Measurements from ENCODE around the gene METTL27. TPM values are rescaled to one million over a fixed set of nuclear protein-coding genes. Genes with fewer than 3 reads are reported as not detected.
"Not testable (repeated sequence)": the region's sequence is repeated elsewhere in the genome, so short reads cannot be mapped to it uniquely, and the experiment has no call there.

Gene METTL27
- total and polyA plus RNA-seq, 10 donors = 0.59 to 8.5 (median 2.9) TPM

DNA sequence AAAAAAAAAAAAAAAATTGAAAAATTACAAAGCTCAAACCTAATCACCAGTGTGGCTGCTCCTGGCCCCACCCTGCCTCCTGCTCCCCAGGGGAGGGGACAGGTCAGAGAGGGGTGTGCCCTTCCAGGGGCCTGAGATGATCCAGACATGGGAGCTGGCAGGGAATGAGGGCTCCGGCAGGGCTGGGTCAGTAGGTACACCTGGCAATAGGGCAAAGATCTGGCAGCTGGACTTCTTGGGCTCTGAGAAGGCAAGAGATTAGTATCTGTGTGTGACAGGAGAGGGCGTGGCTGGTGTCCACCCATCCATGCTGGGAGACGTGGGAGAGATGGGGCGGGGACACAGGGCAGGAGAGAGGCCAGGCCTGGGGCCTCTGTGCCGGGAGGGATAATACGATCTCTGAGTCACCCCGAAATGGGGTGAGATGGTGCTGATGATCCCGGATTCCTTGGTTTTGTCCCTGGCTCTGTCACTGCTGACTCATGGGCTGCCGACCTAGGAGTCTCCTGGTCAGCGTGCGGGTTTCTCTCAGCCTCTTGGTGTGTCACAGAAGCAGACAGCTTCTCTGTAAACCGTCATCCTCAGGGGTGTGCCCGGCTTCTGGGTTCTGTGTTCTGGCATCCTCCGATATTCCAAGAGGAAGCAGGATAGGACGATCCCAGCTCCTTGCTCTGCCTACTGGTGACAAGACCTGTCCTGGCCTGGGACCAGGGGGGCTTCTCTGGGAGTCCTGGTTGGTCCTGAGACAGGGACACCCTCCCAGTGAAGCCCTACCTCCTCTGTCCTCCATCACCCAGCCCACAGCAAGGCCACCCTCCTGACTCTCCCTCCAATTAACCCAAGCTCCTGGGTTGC, 19.8 kb downstream of the METTL27 start:
- Histone ChIP-seq H3K4me1 (peaks cover 6 to 21% (median 15%) of the 10 kb centered on the region in 6 donors), H3K4me3 (no peak overlapping the region), H3K27ac (no peak overlapping the region), H3K9me3 (no peaks in the 10 kb centered on the region), H3K27me3 (replicated peaks in 1 of 7) (no peaks in the 10 kb centered on the region), H3K36me3 (no peaks in the 10 kb centered on the region)
- 75 to 83% (median 79%) methylated on average over 11 to 15 of the region's 15 CpGs for WGBS, 5 donors
- TF ChIP-seq POLR2A (IDR thresholded peaks at IDR 0.05) (no peak), POLR2AphosphoS5 (IDR thresholded peaks at IDR 0.05) (no peak)
- TF ChIP-seq, protein P1, sequence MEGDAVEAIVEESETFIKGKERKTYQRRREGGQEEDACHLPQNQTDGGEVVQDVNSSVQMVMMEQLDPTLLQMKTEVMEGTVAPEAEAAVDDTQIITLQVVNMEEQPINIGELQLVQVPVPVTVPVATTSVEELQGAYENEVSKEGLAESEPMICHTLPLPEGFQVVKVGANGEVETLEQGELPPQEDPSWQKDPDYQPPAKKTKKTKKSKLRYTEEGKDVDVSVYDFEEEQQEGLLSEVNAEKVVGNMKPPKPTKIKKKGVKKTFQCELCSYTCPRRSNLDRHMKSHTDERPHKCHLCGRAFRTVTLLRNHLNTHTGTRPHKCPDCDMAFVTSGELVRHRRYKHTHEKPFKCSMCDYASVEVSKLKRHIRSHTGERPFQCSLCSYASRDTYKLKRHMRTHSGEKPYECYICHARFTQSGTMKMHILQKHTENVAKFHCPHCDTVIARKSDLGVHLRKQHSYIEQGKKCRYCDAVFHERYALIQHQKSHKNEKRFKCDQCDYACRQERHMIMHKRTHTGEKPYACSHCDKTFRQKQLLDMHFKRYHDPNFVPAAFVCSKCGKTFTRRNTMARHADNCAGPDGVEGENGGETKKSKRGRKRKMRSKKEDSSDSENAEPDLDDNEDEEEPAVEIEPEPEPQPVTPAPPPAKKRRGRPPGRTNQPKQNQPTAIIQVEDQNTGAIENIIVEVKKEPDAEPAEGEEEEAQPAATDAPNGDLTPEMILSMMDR (IDR thresholded peaks at IDR 0.05 in 8 of 11, conservative IDR thresholded peaks at IDR 0.05 in 3 of 11) = no peak
- intact Hi-C loops (cut with DNase I; ENCODE audit: low total_unique reads) = no loop called here
- DNase-seq = peak; percentile 56

GRCh38 chr7:73821597-73822285, 20.6 kb downstream of the METTL27 start:
- H3K4me1 ChIP-seq = peaks cover 0 to 13% (median 7%) of the 10 kb centered on the region in 6 donors
- WGBS, 5 donors = 79 to 92% (median 88%) methylated on average over 12 to 14 of the region's 14 CpGs
- H3K4me3 ChIP-seq; H3K9me3 ChIP-seq; intact Hi-C loops (cut with DNase I; ENCODE audit: low total_unique reads); H3K27ac ChIP-seq; H3K27me3 ChIP-seq (replicated peaks in 1 of 7); H3K36me3 ChIP-seq: not testable (repeated sequence)
- peak; percentile 11 for DNase-seq

DNA sequence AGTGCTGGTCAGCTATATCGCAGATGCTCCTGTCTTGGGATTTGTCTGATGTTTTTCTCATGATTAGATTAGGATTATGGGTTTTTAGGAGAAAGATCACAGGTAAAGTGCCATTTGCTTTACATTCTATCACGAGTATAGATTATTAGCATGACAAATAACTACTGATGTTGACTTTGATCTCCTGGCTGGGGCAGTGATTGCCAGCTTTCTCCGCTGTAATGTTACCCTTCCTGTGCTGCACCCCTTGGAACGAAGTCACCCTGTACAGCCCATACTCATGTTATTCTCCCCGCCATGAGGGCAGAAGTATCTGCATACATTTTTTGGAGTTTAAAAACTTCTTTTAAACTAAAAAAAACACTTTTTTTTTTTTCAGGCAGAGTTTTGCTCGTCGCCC, 22.3 kb downstream of the METTL27 start:
- H3K27me3 ChIP-seq (replicated peaks in 1 of 7) = no peaks in the 10 kb centered on the region
- H3K9me3 ChIP-seq = no peaks in the 10 kb centered on the region
- TF ChIP-seq POLR2A (IDR thresholded peaks at IDR 0.05) = no peak
- no peak for TF ChIP-seq POLR2AphosphoS5 (IDR thresholded peaks at IDR 0.05)
- TF ChIP-seq, protein P1 (IDR thresholded peaks at IDR 0.05 in 8 of 11, conservative IDR thresholded peaks at IDR 0.05 in 3 of 11) = no peak
- whole genome bisulfite sequencing, 5 donors = 87 to 92% (median 89%) methylated on average over 7 of the region's 7 CpGs
- no peaks in the 10 kb centered on the region for H3K4me1 ChIP-seq
- intact Hi-C loops (cut with DNase I; ENCODE audit: low total_unique reads) = no loop called here
- DNase-seq = peak; percentile 29
- no peak overlapping the region for H3K4me3 ChIP-seq
- H3K36me3 ChIP-seq = no peaks in the 10 kb centered on the region
- no peak overlapping the region for H3K27ac ChIP-seq

GRCh38 chr7:73817121-73817520, 25.2 kb downstream of the METTL27 start:
- H3K9me3 ChIP-seq = peaks cover 0 to 19% (median 16%) of the 10 kb centered on the region in 8 donors
- TF ChIP-seq, protein P1 (IDR thresholded peaks at IDR 0.05 in 8 of 11, conservative IDR thresholded peaks at IDR 0.05 in 3 of 11) = no peak
- intact Hi-C loops (cut with DNase I; ENCODE audit: low total_unique reads) = no loop called here
- WGBS, 5 donors = 85 to 96% (median 91%) methylated on average over 6 of the region's 6 CpGs
- DNase-seq = peak; percentile 30
- H3K36me3 ChIP-seq = no peaks in the 10 kb centered on the region
- no peak overlapping the region for H3K4me3 ChIP-seq
- no peaks in the 10 kb centered on the region for H3K4me1 ChIP-seq
- no peak overlapping the region for H3K27ac ChIP-seq
- H3K27me3 ChIP-seq (replicated peaks in 1 of 7) = peaks cover 0 to 8% (median 0%) of the 10 kb centered on the region in 7 donors

All from spleen (tissue), 11 donors.